OCI-LY1 (cell line): ENCODE measurements around the gene NTNG1.

Source experiments
- CTCF ChIP-seq: fragments of 200-600 bp; sonication (generic), shearing (Covaris generic); IDR thresholded peaks from 2 replicates; pipeline ENCODE4 v1.5.1; 2017; ENCODE audit warnings: mild to moderate bottlenecking, antibody characterized with exemption, low read length, moderate library complexity, mixed read lengths
- EZH2 ChIP-seq: fragments of 200-600 bp; sonication (generic), shearing (Covaris generic); IDR thresholded peaks from 2 replicates; pipeline ENCODE4 v1.8.0; 2017; ENCODE audit warnings: borderline replicate concordance, mixed run types, mild to moderate bottlenecking, antibody characterized with exemption, low read length, moderate library complexity, mixed read lengths

- TF ChIP-seq EZH2 (no peak), CTCF (peak; percentile 42; the same call in 1 of the 2 replicates)
These were observed 336.4 kb downstream of the NTNG1 start for GRCh38 chr1:107477233-107477632.
